Fibroblast of skin of left quadriceps (primary cell): ENCODE results near the gene HHATL.

Experiments
- DNase-seq, 2 experiments: peaks; one replicate each; pipeline ENCODE4 v3.0.0-alpha.2; 2013; ENCODE audit warnings: low read depth in 2 of 2

Gene HHATL, protein sequence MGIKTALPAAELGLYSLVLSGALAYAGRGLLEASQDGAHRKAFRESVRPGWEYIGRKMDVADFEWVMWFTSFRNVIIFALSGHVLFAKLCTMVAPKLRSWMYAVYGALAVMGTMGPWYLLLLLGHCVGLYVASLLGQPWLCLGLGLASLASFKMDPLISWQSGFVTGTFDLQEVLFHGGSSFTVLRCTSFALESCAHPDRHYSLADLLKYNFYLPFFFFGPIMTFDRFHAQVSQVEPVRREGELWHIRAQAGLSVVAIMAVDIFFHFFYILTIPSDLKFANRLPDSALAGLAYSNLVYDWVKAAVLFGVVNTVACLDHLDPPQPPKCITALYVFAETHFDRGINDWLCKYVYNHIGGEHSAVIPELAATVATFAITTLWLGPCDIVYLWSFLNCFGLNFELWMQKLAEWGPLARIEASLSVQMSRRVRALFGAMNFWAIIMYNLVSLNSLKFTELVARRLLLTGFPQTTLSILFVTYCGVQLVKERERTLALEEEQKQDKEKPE

DNA sequence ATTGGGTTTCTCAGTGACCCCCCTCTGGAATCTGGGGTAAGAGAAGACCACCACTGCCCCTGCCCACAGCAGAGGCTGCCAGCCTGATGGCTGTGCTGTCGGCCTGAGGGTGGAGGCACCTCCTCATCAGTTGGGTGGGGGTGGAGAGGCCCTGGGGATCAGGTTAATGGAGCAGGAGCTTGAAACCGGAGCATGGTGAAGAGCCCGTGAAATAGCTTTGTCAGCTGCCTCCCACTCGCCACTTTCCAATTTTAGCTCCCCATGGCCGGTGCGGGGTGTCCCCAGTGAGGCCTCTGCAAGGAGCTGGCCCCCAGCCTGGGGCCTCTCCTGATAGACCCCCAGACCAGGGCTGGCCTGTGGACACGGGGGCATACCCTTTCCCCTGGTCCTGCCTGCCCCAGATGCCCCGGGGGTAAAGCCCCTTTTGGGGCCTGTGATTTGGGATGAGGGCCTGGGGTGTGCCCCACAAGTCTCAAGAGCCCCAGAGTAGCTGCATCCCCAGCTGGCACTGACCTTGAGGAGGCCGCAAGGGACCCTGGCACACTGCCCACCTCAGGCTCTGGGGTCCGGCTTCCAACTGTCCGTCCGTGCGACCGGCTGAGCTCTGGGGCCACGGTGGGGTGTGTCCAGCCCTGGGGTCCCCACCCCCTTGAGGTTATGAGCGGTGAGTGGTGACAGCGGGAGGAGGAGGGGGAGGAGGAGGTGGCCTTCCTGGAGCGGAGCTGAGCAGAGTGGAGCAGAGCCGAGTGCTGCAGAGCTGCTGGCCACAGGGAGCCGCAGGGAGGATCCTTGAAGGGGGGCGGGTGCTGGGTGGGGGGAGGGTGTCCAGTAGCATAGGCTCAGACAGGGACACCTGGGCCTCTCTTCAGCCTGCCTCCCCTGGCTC lies at the start of gene HHATL:
TSS of gene HHATL (minus strand) at position 733 of the 886 bp plus-strand sequence. CDS start 1,972 bp downstream, outside the sequence.
- no peak for DNase-seq

DNA sequence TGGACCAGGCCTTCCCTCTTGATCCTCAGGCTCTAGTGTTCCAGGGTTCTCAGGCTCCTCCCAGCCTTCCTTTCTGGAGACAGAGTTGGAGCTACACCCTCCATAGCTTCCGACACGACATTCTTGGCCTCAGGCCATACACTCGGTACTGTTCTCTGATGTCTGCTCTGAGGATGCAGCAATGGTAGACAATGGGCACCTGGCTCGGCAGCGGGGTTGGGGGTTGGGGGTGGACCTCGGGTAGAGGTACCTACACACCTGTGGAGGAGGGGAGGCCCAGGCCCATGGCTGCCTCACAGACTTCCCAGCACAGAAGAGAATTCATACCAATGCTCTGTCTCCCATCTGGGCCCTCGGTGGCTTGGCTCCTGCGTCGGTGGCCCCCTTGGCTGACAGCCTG lies 49.0 kb upstream of the HHATL start:
- no peak for DNase-seq

- no peak for DNase-seq
Measured at GRCh38 chr3:42750834-42751233, 48.2 kb upstream of the HHATL start.

GRCh38 chr3:42749753-42750231 lies 47.2 kb upstream of the HHATL start:
- DNase-seq, result no peak

DNA sequence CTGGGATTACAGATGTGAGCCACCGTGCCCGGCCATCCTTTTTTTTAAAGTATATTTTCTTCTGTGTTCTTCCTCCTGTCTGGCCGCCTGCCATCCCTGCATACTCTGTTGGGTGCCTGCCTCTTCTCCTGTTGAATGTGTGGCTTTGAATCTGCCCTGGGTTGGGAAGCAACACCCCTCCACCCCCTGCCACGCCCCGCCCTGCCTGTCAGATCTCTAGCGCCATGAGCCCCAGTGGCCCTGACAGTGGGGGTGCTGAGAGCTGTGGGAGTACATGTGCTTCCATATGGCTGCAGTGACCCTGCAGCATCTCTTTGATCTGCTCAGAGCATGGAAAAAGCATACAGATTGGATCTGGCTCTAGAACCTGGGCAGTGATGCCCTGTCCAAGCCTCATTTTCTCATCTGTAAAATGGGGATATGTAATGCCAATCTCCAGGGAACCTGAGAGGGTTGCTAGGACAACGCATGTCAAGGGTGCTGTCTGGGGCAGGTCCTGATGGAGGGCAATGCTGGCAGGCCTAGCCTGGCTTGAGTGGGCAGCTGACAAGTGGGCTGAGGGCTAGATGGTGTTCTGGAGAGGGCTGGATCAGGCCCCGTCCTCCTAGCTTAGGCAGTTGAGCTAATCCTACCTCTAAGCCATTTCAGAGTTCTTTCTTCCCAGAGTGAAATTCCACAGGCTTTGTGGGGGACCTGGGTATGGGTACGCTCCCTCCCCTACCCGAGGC lies 46.6 kb upstream of the HHATL start:
- no peak for DNase-seq

DNA sequence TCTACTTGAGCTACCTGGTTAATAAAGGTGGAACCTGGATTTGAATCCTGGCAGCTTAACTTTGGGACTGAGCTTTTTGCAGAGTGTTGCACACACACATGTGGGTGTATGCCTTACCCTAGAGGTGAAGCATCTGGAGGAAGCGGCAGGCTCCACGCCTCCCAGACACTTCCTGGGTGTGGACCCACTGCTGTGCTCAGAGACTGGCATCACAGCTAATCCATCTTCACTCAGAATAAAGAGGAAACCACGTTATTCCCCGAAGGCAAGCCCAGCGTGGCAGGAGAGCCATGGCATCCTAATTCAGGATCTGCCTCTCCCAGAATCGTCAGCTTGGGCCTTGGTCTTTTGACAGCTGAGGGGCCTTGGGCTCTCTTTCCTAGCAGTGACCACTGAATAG lies 45.0 kb upstream of the HHATL start:
- no peak for DNase-seq

DNA sequence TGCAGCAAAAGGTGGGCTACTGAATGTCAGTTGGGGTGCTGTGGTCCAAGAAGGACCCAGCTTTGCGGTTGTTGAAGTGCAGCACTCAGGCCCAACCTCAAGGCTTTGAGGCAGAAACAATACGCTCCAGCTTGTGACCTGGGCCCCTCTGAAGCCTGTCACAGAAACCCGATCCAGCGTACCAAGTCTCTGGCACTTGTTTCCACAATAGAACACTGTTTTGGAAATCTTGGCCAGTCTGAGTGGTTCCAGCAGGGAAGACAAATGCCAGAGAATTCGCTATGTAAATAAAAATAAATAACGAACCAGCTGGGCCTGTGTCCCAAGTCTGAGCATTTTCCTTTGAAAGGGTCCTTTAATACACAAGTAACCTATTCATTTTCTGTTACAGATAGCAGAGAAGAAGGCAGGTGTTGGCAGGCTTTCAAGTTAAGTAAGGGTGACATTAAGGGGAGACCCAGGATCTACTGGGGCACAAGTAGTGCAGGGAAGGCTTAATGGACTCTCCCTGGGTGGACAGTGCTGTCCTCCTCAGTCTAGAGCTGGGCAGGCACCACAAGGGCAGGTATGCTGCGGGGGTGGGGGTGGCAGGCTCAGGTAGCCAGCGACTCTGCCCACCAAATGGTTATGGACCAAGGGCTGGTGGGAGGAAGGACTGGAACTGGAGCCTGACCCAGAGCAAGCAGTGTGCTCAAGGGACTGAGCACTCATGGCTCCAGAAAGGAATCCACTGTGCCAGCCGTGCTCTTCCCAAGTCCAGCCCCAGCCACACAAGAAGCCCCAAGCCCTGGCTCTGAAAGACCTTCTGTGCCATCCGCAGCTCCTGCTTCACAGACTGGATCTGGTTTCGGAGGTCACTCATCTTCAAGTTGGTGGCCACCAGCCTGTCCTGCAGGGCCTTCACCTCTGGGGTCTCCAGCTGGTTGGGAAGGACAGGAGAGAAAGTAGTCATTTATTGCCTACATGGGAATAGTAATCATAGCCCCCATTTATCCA lies 44.2 kb upstream of the HHATL start:
- DNase-seq, result no peak

- DNase-seq, result no peak
Measured at GRCh38 chr3:42745776-42746454, 43.3 kb upstream of the HHATL start.

- no peak for DNase-seq
Measured at GRCh38 chr3:42745291-42745745, 42.7 kb upstream of the HHATL start.

DNA sequence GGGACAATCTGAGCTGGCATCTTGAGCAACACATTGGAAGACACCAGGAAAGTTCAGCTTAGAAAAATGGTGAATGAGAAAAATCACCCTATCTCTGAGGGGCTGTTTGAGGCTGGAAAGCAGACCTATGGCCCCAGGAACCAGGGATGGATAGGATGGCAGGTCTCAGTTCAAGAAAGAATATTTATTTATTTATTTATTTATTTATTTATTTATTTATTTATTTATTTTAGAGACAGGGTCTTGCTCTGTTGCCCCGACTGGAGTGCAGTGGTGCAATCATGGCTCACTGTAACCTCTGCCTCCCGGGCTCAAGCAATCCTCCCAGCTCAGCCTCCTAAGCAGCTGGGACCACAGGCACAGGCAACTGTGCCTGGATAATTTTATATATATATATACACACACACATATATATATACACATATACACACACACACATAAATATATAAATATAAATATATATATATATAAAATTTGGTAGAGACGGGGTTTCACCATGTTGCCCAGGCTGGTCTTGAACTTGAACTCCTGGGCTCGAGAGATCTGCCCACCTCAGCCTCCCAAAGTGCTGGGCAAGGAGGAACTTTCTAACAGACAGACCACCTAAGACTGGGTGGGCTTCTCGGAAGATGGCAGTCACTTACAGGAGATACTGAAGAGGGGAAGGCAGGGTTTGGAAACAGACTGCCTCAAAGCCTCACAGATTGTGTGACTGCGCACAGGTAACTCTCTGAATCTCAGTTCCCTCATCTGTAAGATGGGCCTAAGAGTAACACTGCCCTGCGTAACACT lies 40.8 kb upstream of the HHATL start:
- no peak for DNase-seq

GRCh38 chr3:42742688-42743087 lies 40.1 kb upstream of the HHATL start:
- DNase-seq, result no peak

DNA sequence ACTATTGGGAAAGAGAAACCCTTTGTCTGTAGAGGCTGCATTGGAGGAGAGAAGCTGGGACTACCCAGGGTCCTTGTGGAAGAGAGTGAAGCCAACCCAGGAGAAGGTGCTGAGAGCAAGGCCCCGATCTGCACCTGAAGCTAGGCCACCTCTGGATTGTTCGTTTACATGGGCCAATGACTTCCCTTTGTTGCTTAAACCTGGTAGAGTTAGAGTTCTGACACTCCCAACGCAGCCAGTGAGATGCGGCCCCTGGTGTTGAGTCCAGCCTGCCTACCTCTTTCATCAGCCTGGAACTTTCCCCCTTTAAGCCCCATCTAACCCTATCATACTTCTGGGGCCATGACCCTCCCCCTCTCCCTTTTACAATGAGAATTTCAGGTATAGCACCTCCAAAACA lies 39.7 kb upstream of the HHATL start:
- no peak for DNase-seq

DNA sequence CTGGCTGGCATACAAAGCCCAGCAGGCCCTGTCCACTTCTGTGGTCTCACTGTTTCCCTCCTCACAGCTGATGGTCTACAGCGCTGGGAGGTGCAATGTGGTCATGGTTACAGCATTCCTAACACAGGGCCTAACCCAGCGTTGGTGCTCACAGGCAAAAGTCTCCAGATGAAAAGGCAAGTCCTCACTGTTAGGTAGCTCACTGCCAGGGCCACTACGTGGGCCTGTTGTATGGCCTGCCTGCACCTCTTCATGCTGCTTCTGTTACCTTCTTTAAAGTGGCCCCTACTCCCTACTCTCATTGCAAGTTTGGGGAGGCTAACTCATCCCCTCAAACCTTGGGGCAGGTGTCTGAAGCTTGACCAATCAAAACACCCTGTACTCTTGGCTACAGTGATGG lies 39.2 kb upstream of the HHATL start:
- no peak for DNase-seq

DNA sequence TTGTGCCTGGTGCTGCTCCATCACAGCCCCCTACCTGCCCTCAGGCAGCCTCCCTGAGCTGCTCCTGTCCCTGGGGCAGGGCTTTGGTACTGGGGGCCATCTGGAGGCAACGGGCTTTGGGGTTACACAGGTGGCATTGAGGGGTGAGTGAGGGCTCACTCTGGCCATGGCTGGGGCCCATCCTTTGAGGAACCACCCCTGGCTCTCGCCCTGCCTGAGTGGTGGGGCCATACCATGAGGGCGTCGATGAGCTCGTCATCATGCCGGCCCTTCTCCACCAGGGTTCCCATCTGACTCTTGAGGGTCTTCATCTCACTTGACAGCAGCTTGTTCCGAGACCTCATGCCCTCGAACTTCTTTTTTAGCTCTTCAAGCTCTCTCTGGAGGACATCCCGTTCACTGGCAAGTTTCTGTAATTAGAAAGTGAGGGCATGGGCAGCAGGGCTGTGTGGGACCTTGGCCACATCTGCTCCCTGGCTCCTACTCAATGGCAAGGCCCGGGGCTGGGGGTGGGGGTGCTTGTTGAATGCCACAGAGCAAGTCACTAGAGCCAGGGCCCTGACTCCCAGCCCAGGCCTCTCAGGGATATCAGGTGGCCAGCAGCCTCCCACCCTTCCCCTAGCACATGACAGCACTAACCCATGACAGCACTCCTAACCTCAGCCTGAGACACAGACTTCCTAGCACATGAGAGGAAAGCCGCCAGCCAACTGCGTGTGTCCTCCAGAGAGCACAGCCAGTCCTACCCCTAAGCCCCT lies 37.0 kb upstream of the HHATL start:
- no peak for DNase-seq

- no peak for DNase-seq
Measured at GRCh38 chr3:42736531-42736930, 33.9 kb upstream of the HHATL start.

GRCh38 chr3:42736081-42736480 lies 33.5 kb upstream of the HHATL start:
- DNase-seq, result no peak

GRCh38 chr3:42735615-42736014 lies 33.0 kb upstream of the HHATL start:
- no peak for DNase-seq

DNA sequence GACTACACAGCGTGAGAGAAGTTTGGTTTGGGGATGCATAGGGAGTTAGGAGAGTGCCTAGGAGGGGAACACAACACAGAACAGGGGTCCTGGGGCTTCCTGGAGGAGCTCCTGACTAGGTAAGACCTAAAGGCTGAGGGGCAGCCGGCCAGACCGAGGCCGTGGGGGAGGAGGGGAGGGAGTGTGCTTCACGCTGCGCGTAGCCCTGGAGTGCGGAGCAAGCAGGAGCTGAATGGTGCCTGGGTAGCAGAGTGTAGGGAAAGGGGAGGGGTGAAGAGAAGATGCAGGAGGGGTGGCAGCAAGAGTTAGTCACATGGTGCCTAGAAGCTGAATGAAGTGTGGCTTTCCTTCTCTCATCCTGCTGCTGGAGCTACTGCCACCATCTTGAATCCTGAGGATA lies 32.4 kb upstream of the HHATL start:
- no peak for DNase-seq
